WERI-Rb-1 (cell line): ENCODE measurements around the gene GRAP2.

ENCODE experiments used
- DNase-seq: peaks from one replicate; pipeline ENCODE4 v3.0.0-alpha.2; 2020
- H3K27ac ChIP-seq: fragments of 250-450 bp; sonication (Bioruptor Pico); 2 replicates; pipeline ENCODE4 v1.5.1; 2020; ENCODE audit warnings: mild to moderate bottlenecking, moderate library complexity
- H3K27me3 ChIP-seq: fragments of 250-450 bp; sonication (Bioruptor Pico); 2 replicates; pipeline ENCODE4 v1.5.1; 2021; ENCODE audit warnings: mild to moderate bottlenecking, low read depth, moderate library complexity; ENCODE audit not compliant: insufficient read depth, severe bottlenecking
- H3K36me3 ChIP-seq: fragments of 250-450 bp; sonication (Bioruptor Pico); 2 replicates; pipeline ENCODE4 v1.5.1; 2020; ENCODE audit warnings: mild to moderate bottlenecking, moderate library complexity
- H3K4me3 ChIP-seq: 2 replicates; pipeline ENCODE4 v1.5.1; 2011; ENCODE audit warnings: low read depth, mild to moderate bottlenecking, control low read depth, low read length
- H3K9me3 ChIP-seq: fragments of 250-450 bp; sonication (Bioruptor Pico); 2 replicates; pipeline ENCODE4 v1.5.1; 2021; ENCODE audit warnings: mild to moderate bottlenecking, moderate library complexity; ENCODE audit not compliant: severe bottlenecking
- TF ChIP-seq, protein P1 (sequence below): IDR thresholded peaks from 2 replicates; pipeline ENCODE4 v1.5.1; 2011; ENCODE audit warnings: low read depth, mild to moderate bottlenecking, control low read depth, inconsistent platforms, low read length

GRAP2 gene

DNA sequence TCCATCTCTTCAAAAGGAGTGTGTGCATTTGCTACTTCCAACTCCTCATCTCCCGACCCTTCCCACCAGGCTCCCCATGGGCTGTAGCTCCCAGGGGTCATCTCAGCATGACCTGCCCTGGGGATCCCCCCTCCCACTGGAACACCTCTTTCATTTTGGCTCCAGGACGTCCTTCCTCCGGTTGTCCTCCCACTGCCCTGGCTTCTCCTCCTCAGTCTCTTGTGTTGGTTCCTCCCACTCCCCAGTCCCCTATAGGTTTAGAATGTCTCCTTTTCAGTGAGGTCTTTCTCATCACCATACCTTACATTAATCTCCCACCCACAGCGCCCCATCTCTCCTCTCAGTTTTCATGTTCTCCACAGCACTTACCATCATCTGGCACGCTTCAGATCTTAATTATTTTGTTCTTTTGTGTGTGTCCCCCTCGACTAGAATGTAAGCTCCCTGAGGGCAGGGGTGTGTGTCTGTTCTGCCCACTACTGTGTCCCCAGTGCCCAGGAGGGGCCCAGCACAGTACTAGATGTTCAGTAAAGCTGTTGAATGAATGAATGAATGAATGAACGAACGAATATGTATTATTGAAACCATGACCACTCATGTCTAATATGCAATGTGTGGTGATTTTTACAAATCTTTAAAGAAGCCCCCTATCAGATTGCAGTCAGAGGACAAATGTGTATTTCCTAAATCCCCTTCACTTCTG is 57.3 kb downstream of the GRAP2 start:
- DNase-seq, result no peak
- no peaks in the 10 kb centered on the region for H3K27me3 ChIP-seq
- no peaks in the 10 kb centered on the region for H3K9me3 ChIP-seq
- H3K27ac ChIP-seq, result no peak overlapping the region
- TF ChIP-seq, protein P1, sequence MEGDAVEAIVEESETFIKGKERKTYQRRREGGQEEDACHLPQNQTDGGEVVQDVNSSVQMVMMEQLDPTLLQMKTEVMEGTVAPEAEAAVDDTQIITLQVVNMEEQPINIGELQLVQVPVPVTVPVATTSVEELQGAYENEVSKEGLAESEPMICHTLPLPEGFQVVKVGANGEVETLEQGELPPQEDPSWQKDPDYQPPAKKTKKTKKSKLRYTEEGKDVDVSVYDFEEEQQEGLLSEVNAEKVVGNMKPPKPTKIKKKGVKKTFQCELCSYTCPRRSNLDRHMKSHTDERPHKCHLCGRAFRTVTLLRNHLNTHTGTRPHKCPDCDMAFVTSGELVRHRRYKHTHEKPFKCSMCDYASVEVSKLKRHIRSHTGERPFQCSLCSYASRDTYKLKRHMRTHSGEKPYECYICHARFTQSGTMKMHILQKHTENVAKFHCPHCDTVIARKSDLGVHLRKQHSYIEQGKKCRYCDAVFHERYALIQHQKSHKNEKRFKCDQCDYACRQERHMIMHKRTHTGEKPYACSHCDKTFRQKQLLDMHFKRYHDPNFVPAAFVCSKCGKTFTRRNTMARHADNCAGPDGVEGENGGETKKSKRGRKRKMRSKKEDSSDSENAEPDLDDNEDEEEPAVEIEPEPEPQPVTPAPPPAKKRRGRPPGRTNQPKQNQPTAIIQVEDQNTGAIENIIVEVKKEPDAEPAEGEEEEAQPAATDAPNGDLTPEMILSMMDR, result no peak
- no peak overlapping the region for H3K4me3 ChIP-seq
- no peaks in the 10 kb centered on the region for H3K36me3 ChIP-seq

GRCh38 chr22:39958949-39959639 is 58.2 kb downstream of the GRAP2 start:
- Histone ChIP-seq H3K9me3 (no peaks in the 10 kb centered on the region), H3K36me3 (no peaks in the 10 kb centered on the region), H3K27ac (no peak overlapping the region), H3K27me3 (no peaks in the 10 kb centered on the region), H3K4me3 (no peak overlapping the region)
- no peak for DNase-seq
- TF ChIP-seq, protein P1, result no peak

GRCh38 chr22:39959640-39960447 is 59.0 kb downstream of the GRAP2 start, which contains the start of gene TMA7B:
Gene TMA7B, plus strand, starts transcription at chr22:39960397. Its CDS starts 3,978 bp downstream, at chr22:39964375.
- H3K9me3 ChIP-seq, result no peaks in the 10 kb centered on the region
- no peaks in the 10 kb centered on the region for H3K36me3 ChIP-seq
- H3K27ac ChIP-seq, result no peak within 1 kb of the TSS
- H3K4me3 ChIP-seq, result no peak within 1 kb of the TSS
- TF ChIP-seq, protein P1, result no peak
- no peaks in the 10 kb centered on the region for H3K27me3 ChIP-seq
- no peak for DNase-seq

DNA sequence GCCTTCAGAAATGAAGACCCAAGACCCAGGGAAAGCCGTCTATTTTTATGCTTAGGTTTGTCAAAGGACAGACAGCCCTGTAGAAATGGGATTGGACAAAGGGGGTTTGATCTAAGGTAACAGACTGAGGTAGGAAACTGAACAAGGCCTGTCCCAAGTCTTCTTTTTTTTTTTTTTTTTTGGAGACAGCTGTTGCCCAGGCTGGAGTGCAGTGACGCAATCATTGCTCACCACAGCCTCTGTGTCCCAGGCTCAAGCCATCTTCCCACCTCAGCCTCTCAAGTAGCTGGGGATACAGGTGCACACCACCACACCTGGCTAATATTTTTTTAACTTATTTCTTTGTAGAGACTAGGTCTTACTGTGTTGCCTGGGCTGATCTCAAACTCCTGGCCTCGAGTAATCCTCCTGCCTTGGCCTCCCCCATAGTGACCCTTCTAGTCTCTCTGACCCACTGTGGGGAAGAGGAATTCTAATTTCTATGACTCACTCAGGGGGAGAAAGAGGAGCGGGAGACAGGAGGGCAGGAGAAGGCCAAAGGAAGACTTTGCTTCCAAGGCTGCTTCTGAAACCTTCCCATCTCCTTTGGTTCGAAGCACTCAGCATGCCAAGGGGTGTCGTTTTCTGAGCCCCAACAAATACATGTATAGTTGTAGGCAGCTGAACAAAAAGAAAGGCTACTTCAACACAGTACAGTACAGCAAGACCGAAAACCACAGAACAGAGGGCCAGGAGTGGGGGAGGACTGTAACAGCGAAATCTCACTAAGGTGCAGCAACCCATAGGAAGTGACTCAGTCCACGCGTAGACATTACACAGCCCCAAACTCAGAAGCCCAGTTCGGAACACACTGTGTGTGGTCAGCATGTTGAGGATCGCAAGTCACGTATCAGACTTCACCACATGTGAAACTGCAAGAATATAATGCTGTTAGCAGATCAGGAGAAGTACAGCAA is 60.2 kb downstream of the GRAP2 start:
- Histone ChIP-seq H3K27ac (no peak overlapping the region), H3K36me3 (no peaks in the 10 kb centered on the region), H3K27me3 (no peaks in the 10 kb centered on the region), H3K4me3 (no peak overlapping the region), H3K9me3 (no peaks in the 10 kb centered on the region)
- TF ChIP-seq, protein P1, result no peak
- DNase-seq, result no peak

DNA sequence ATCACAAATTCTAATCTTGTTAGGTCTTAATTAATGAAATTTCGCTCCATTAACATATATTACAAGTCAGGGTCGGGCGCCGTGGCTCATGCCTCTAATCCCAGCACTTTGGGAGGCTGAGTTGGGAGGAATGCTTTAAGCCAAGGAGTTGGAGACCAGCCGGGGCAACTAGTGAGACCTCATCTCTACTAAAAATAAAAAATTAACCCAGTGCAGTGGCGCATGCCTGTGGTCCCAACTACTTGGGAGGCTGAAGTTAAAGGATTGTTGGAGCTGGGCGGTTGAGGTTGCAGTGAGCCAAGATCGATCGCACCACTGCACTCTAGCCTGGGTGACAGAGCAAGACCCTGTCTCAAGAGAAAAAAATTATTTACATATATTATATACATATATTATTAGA is 61.2 kb downstream of the GRAP2 start:
- H3K27ac ChIP-seq, result no peak overlapping the region
- no peaks in the 10 kb centered on the region for H3K27me3 ChIP-seq
- H3K36me3 ChIP-seq, result no peaks in the 10 kb centered on the region
- no peaks in the 10 kb centered on the region for H3K9me3 ChIP-seq
- no peak for DNase-seq
- no peak overlapping the region for H3K4me3 ChIP-seq
- TF ChIP-seq, protein P1, result no peak
